HL-60 (cell line): ENCODE data around the gene ROR1.

ENCODE experiments used
- DNase-seq, 2 experiments: peaks; one replicate each; pipeline ENCODE4 v3.0.0-alpha.2; 2010 to 2020; ENCODE audit warnings: low read depth in 1 of 2, low spot score in 1 of 2
- H3K27ac ChIP-seq: fragments of 250-450 bp; sonication (Bioruptor Pico); replicated peaks from 2 replicates; pipeline ENCODE4 v1.5.1; 2020; ENCODE audit warnings: mild to moderate bottlenecking, moderate library complexity
- H3K27me3 ChIP-seq: fragments of 250-450 bp; sonication (Bioruptor Pico); 2 replicates; pipeline ENCODE4 v1.5.1; 2021; ENCODE audit warnings: mild to moderate bottlenecking, moderate library complexity; ENCODE audit not compliant: insufficient read depth, poor library complexity, severe bottlenecking
- H3K4me3 ChIP-seq: replicated peaks from 2 replicates; pipeline ENCODE4 v1.5.1; 2011; ENCODE audit warnings: mild to moderate bottlenecking, control low read depth, low read length; ENCODE audit not compliant: insufficient read depth
- GABPA ChIP-seq: IDR thresholded peaks from 2 replicates; pipeline ENCODE4 v1.6.1; 2012; ENCODE audit warnings: low read depth
- POLR2AphosphoS5 ChIP-seq: IDR thresholded peaks from 2 replicates; pipeline ENCODE4 v1.6.1; 2012; ENCODE audit warnings: low read depth
- SPI1 ChIP-seq: IDR thresholded peaks from 2 replicates; pipeline ENCODE4 v1.6.1; 2012; ENCODE audit warnings: low read depth, mild to moderate bottlenecking, borderline replicate concordance
- TF ChIP-seq, protein P1 (sequence below): IDR thresholded peaks from one replicate; pipeline ENCODE4 v1.5.1; 2011; ENCODE audit warnings: low read length, control low read depth, inconsistent platforms; ENCODE audit not compliant: insufficient read depth
- TF ChIP-seq, protein P2 (sequence below): IDR thresholded peaks from 2 replicates; pipeline ENCODE4 v1.6.1; 2012; ENCODE audit warnings: low read depth; ENCODE audit not compliant: insufficient replicate concordance

ROR1 gene

DNA sequence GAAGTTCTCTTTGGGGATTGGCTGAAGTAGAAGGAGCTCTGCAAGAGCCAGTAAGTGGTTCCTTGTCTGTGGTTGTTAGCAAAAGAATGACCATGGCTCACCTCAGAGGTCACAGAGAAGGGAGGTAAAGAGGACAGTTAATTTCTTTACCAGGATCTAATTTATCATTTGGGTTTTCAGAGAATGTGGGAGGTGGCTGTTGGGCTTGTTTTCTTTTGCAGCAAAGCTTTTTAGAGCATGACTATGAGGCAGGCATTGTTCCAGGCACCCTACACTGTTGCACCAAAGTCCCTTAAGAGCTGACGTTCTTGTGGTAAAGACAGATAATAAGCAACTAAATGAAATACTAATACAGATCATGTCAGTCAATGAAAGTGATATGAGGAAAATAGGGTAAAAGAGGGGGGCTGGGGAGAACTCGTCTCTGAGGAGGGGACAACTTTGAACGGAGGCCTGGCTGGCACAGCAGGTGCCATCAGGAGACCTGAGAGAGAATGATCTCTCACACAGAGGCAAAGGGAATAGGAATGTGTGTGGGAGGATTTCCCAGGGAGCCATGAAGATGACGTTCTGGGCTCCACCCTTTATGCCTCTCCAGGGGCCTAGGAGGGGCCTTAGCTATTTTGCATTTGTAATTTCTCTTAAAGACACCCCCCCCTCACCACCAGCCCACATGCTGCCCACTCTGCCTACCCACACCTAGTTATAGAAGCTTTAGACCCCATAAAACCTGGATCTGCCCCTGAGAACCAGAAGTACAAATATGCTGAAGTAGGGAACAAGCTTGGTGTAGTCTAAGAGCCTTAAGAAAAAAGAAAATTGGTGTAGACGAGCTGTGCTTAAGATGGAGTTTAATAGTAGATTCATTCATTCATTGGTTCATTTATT is 177.5 kb downstream of the ROR1 start:
- Histone ChIP-seq H3K27me3 (no peaks in the 10 kb centered on the region), H3K4me3 (no peak overlapping the region), H3K27ac (no peak overlapping the region)
- TF ChIP-seq GABPA (no peak), SPI1 (no peak), POLR2AphosphoS5 (no peak)
- TF ChIP-seq, protein P1, sequence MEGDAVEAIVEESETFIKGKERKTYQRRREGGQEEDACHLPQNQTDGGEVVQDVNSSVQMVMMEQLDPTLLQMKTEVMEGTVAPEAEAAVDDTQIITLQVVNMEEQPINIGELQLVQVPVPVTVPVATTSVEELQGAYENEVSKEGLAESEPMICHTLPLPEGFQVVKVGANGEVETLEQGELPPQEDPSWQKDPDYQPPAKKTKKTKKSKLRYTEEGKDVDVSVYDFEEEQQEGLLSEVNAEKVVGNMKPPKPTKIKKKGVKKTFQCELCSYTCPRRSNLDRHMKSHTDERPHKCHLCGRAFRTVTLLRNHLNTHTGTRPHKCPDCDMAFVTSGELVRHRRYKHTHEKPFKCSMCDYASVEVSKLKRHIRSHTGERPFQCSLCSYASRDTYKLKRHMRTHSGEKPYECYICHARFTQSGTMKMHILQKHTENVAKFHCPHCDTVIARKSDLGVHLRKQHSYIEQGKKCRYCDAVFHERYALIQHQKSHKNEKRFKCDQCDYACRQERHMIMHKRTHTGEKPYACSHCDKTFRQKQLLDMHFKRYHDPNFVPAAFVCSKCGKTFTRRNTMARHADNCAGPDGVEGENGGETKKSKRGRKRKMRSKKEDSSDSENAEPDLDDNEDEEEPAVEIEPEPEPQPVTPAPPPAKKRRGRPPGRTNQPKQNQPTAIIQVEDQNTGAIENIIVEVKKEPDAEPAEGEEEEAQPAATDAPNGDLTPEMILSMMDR = no peak
- TF ChIP-seq, protein P2, sequence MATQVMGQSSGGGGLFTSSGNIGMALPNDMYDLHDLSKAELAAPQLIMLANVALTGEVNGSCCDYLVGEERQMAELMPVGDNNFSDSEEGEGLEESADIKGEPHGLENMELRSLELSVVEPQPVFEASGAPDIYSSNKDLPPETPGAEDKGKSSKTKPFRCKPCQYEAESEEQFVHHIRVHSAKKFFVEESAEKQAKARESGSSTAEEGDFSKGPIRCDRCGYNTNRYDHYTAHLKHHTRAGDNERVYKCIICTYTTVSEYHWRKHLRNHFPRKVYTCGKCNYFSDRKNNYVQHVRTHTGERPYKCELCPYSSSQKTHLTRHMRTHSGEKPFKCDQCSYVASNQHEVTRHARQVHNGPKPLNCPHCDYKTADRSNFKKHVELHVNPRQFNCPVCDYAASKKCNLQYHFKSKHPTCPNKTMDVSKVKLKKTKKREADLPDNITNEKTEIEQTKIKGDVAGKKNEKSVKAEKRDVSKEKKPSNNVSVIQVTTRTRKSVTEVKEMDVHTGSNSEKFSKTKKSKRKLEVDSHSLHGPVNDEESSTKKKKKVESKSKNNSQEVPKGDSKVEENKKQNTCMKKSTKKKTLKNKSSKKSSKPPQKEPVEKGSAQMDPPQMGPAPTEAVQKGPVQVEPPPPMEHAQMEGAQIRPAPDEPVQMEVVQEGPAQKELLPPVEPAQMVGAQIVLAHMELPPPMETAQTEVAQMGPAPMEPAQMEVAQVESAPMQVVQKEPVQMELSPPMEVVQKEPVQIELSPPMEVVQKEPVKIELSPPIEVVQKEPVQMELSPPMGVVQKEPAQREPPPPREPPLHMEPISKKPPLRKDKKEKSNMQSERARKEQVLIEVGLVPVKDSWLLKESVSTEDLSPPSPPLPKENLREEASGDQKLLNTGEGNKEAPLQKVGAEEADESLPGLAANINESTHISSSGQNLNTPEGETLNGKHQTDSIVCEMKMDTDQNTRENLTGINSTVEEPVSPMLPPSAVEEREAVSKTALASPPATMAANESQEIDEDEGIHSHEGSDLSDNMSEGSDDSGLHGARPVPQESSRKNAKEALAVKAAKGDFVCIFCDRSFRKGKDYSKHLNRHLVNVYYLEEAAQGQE = no peak
- DNase-seq = no peak

GRCh38 chr1:63954187-63954586 is 180.4 kb downstream of the ROR1 start:
- no peak overlapping the region for H3K4me3 ChIP-seq
- DNase-seq = no peak
- no peaks in the 10 kb centered on the region for H3K27me3 ChIP-seq
- no peak overlapping the region for H3K27ac ChIP-seq
- TF ChIP-seq, protein P1 = no peak
- TF ChIP-seq GABPA (no peak), SPI1 (no peak), POLR2AphosphoS5 (no peak)
- TF ChIP-seq, protein P2 = no peak

DNA sequence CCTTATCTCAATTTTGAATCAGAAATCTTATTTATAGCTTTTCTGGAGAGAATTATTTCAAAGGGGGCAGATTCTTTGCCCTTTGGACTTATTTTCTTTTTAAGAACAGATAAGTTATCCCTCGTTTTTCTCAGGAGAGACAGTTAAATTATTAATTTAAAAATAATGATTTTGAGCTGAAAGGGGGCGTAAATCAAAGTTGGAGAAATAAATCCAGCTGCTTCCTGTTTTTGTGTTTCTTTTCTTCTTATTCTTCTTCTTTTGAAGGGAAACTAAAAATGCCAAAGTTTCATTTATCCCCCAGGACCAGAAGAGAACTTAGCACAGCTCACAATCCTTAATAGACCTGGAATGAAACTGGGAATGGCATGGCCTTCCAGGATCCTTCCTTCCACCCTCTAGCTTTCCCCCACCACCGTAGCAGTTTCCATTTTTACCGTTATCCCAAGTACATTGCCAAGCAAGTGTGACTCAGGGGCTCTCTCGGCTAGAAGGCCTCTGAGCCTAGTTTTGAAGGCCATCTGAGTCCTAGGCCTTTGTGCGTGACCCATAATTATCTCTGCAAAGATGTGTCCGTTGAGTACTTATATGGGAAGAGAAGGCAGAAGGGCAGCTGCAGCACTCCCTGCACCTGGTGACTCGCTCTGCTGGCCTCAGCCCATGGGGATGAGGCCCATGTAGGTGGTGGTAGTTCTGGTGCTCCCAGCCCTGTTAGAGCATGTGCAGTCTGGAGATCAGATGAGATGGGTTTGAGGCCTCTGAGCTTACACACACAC is 181.7 kb downstream of the ROR1 start:
- Histone ChIP-seq H3K27ac (no peak overlapping the region), H3K4me3 (no peak overlapping the region), H3K27me3 (no peaks in the 10 kb centered on the region)
- TF ChIP-seq, protein P1 = no peak
- no peak for TF ChIP-seq GABPA
- no peak for TF ChIP-seq SPI1
- TF ChIP-seq, protein P2 = no peak
- DNase-seq = no peak
